ENCODE measurements around the gene PPP1R7. TPM values are rescaled to one million over a fixed set of nuclear protein-coding genes. Genes with fewer than 3 reads are reported as not detected.

Gene PPP1R7
- total and polyA plus RNA-seq, 2 donors from 2014 or later, result 64.6 to 94.9 TPM

DNA sequence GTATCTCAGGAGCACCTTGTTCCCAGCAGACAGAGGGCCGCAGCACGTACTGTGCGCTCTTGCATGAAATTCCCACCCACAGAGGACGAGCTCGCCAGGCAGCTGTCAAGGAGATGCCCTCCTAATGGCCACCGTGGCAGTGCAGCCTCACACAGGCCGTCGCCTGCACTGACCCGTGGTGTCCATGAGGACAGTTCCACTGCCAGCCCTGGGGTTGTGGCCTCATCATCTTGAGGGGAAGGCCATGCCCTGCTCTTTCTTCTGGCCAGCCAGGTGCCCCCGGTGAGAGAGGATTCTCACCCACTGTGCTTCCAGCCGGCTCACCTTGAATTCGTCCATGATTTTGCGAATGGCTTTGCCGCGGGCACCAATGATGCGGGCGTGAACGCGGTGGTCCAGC lies 80.2 kb downstream of the PPP1R7 start:
- peak in 1 of 5 donors; percentile 74 for DNase-seq
- Histone ChIP-seq H3K27me3 (ENCODE audit: control insufficient read depth, insufficient read depth, low read length) (no peaks in the 10 kb centered on the region), H3K9ac (ENCODE audit: low read length in 3 of 3) (no peak overlapping the region), H3K27ac (ENCODE audit: low read depth in 2 of 2, low read length in 2 of 2) (no peak overlapping the region), H3K36me3 (ENCODE audit: control insufficient read depth in 2 of 3, insufficient read depth in 3 of 3, low read length in 3 of 3) (peaks cover 6 to 73% (median 66%) of the 10 kb centered on the region in 3 donors), H3K4me3 (ENCODE audit: low read length in 3 of 3) (no peak overlapping the region), H3K9me3 (ENCODE audit: control insufficient read depth in 2 of 3, insufficient read depth in 1 of 3, low read length in 3 of 3) (no peaks in the 10 kb centered on the region), H3K4me1 (ENCODE audit: control insufficient read depth in 2 of 3, insufficient read depth in 2 of 3, low read depth in 1 of 3, low read length in 3 of 3) (no peaks in the 10 kb centered on the region)
- FAIRE-seq, result no peak
- TF ChIP-seq CTCF (IDR thresholded peaks at IDR 0.05; ENCODE audit: borderline replicate concordance, extremely low read depth, insufficient read depth), result no peak
- intact Hi-C loops (cut with DNase I), result no loop called here

- TF ChIP-seq CTCF (IDR thresholded peaks at IDR 0.05; ENCODE audit: borderline replicate concordance, extremely low read depth, insufficient read depth), result no peak
- no peaks in the 10 kb centered on the region for H3K9me3 ChIP-seq (ENCODE audit: control insufficient read depth in 2 of 3, insufficient read depth in 1 of 3, low read length in 3 of 3)
- H3K4me1 ChIP-seq (ENCODE audit: control insufficient read depth in 2 of 3, insufficient read depth in 2 of 3, low read depth in 1 of 3, low read length in 3 of 3), result no peaks in the 10 kb centered on the region
- H3K27me3 ChIP-seq (ENCODE audit: control insufficient read depth, insufficient read depth, low read length), result no peaks in the 10 kb centered on the region
- no peak overlapping the region for H3K4me3 ChIP-seq (ENCODE audit: low read length in 3 of 3)
- peaks cover 7 to 85% (median 67%) of the 10 kb centered on the region in 3 donors for H3K36me3 ChIP-seq (ENCODE audit: control insufficient read depth in 2 of 3, insufficient read depth in 3 of 3, low read length in 3 of 3)
- FAIRE-seq (no peak), DNase-seq (peak in 1 of 5 donors; percentile 46)
- no peak overlapping the region for H3K27ac ChIP-seq (ENCODE audit: low read depth in 2 of 2, low read length in 2 of 2)
- no peak overlapping the region for H3K9ac ChIP-seq (ENCODE audit: low read length in 3 of 3)
- intact Hi-C loops (cut with DNase I), result no loop called here
Observed at GRCh38 chr2:241232736-241233575, 82.7 kb downstream of the PPP1R7 start.

Other genes starting within 250 kb of the PPP1R7 start
- 0.13 TPM for gene CROCC2, start 244.1 kb upstream of the PPP1R7 start, total RNA-seq
- gene CROCC2, start 244.1 kb upstream of the PPP1R7 start, polyA plus RNA-seq (ENCODE audit: insufficient read depth, low read depth, low replicate concordance), result not detected
- gene SNED1, start 151.8 kb upstream of the PPP1R7 start, total RNA-seq, result 42.1 TPM
- gene SNED1, start 151.8 kb upstream of the PPP1R7 start, polyA plus RNA-seq (ENCODE audit: insufficient read depth, low read depth, low replicate concordance), result 3.0 TPM
- 41.5 TPM for gene MTERF4, start 48.2 kb upstream of the PPP1R7 start, total RNA-seq
- 24.3 TPM for gene MTERF4, start 48.2 kb upstream of the PPP1R7 start, polyA plus RNA-seq (ENCODE audit: insufficient read depth, low read depth, low replicate concordance)
- 26.0 TPM for gene PASK, start 995 bp upstream of the PPP1R7 start, total RNA-seq
- gene PASK, start 995 bp upstream of the PPP1R7 start, polyA plus RNA-seq (ENCODE audit: insufficient read depth, low read depth, low replicate concordance), result 3.1 TPM
- gene ANO7, start 38.2 kb downstream of the PPP1R7 start, total RNA-seq, result 1.9 TPM
- gene ANO7, start 38.2 kb downstream of the PPP1R7 start, polyA plus RNA-seq (ENCODE audit: insufficient read depth, low read depth, low replicate concordance), result 1.1 TPM
- 356 TPM for gene HDLBP, start 165.2 kb downstream of the PPP1R7 start, total RNA-seq
- gene HDLBP, start 165.2 kb downstream of the PPP1R7 start, polyA plus RNA-seq (ENCODE audit: insufficient read depth, low read depth, low replicate concordance), result 256 TPM
- gene SEPTIN2, start 165.5 kb downstream of the PPP1R7 start, total RNA-seq, result 435 TPM
- gene SEPTIN2, start 165.5 kb downstream of the PPP1R7 start, polyA plus RNA-seq (ENCODE audit: insufficient read depth, low read depth, low replicate concordance), result 187 TPM
- 50.5 TPM for gene FARP2, start 205.8 kb downstream of the PPP1R7 start, total RNA-seq
- 20.3 TPM for gene FARP2, start 205.8 kb downstream of the PPP1R7 start, polyA plus RNA-seq (ENCODE audit: insufficient read depth, low read depth, low replicate concordance)

Measured in kidney (tissue), 14 donors.